GM08714 (cell line): ENCODE data around the gene ALCAM.
"Not testable (repeated sequence)": the region's sequence is repeated elsewhere in the genome, so short reads cannot be mapped to it uniquely, and the experiment has no call there.

Experiments used
- H3K4me3 ChIP-seq: fragments of 200-500 bp; sonication (Bioruptor generic); 2 replicates; pipeline ENCODE4 v1.5.1; 2014; ENCODE audit warnings: mild to moderate bottlenecking, low read length, inconsistent platforms
- ZNF274 ChIP-seq: IDR thresholded peaks from 2 replicates; pipeline ENCODE4 v1.6.1; 2012; ENCODE audit warnings: mild to moderate bottlenecking, low read depth, low read length

Gene ALCAM

DNA sequence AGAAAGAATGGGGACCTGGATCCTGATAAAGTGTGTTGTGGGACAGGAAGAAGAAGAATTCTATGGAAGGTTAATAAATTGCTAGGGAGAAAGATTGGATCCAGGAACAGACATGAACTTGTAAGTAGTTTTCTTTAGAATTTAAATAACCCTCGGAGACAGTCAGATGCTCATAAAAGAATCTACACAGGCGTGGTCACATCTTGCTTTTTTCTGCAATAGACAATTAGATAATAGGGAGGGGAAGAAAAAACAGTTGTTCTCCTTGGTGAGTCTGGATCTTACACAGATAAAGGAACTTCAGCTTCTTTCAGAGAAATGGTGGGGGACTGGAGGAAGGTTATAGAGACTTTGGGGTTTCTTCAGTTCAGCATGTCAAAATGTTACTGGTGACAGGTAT is 232.6 kb downstream of the ALCAM start:
- H3K4me3 ChIP-seq: no peak overlapping the region
- no peak for TF ChIP-seq ZNF274

DNA sequence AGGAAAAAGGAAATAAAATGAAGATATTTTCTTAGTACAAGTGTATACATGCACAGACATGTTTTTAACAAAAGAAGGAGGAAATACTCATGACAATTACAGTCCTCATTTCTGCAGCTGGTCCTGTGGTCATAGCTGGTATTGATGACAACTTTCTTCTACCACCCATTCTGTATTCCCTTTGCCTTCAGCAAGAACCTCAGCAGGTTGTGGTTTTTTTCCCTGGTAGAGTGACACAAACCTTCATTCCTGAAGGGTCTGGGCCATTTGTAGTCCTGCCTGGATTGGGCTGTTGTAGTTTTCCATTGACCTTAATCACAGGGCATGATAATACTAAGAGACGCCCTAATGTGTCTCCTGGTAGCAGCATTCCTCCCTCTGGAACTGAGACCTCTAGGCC is 235.0 kb downstream of the ALCAM start:
- not testable (repeated sequence) for H3K4me3 ChIP-seq

- H3K4me3 ChIP-seq: not testable (repeated sequence)
Measured at GRCh38 chr3:105602286-105602685, 235.6 kb downstream of the ALCAM start.

DNA sequence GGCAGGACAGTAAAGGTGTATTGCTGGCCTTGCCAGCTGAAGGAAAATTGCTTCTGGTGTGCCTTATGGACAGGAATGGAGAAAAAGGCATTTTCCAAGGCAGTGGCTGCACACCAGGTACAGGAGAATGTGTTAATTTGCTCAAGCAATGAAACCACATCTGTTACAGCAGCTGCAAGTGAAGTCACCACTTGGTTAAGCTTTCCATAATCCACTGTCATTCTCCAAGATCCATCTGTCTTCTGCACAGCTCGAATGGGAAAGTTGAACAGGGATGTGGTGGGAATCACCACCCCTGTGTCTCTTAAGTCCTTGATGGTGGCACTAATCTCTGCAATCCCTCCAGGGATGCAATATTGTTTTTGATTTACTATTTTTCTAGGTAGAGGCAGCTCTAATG is 236.8 kb downstream of the ALCAM start:
- not testable (repeated sequence) for H3K4me3 ChIP-seq

DNA sequence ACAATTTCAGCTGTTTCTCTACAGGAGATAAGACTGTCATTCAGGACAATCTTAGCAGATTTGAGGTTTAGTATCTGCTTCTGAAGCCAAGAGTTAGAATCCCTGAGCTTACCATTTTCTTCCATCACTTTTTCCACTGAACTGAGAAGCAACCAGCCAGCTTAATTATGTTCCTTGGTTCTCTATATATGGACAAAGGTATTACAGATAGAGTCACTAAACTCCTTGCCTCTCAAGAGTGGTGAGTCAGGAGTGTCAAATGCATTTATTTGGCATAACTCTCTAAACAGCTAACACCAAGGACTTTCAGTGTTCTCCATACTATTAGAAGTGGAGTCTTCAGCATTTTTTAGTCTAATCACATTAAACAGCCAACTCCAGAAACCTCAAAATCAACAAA is 239.3 kb downstream of the ALCAM start:
- TF ChIP-seq ZNF274: no peak
- H3K4me3 ChIP-seq: no peak overlapping the region

DNA sequence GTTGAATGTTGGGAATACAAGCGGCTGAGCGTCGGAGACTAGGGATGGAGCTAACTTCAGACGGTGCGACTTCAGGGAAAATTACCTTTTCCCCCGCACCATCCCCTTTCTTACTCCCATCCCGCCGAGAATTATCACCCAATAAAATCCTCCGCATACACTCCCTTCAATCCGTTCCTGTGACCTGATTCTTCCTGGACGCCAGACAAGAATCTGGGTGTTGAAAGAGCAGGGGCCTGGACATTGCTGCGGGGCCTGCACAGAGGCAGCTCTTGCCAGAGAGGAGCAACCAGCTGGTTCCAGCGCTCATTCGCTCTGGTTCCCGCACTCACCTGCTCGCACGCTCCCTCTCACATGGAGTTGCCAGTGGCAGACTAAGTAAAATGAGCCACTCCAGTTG is 241.9 kb downstream of the ALCAM start:
- no peak overlapping the region for H3K4me3 ChIP-seq
- no peak for TF ChIP-seq ZNF274

DNA sequence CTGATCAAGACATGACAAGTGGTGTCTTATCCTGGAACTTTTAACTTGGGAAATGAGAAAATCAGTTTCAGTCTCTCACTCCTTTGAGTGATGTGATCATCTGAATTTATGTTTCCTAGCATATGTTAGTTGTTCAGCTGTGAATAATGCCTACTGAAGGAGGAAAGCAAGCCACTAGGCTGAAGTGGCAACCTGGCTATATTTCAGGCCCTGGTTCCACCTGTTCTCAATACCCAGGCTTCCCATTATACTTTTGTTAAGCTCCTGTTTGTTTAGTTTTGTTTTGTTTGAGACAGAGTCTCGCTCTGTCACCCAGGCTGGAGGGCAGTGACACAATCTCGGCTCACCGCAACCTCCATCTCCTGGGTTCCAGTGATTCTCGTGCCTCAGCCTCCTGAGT is 243.8 kb downstream of the ALCAM start:
- TF ChIP-seq ZNF274: no peak

DNA sequence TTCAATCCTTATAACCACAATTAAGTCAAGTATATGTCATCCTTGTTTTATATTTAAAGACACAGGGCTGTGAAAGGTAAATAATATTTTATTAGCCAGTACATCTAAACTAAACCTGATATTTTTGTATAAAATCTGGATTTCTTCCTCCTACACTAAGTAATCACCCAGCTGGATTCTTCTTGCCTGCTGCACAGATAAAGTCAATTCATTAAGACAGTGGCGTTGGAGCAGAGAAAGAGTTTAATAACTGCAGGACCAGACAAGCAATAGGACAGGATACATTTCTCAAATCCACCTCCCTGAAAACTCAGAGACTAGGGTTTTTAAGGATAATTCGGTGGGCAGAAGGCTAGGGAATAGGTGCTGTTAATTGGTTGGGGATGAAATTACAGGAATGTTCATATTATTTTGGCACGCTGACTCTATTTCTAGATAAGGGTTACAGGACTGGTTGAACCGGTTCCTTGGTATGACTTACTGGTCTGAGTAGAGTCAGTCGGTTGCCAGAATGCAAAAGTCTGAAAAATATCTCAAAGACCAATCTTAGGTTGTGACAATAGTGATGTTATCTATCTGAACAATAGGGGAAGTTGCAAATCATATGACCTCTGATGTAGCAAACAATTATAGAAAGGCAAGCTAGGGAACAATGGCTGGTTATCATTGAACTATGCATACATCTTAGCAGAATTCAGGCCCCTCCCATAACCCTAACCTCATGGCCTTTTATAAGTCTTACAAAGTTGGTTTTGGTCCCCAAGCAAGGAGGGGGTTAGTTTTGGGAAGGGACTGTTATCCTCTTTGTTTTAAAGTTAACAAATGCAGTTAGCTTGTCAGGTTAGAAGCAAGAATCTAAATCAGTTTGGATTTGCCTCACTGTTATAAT is 244.8 kb downstream of the ALCAM start:
- TF ChIP-seq ZNF274: no peak
- H3K4me3 ChIP-seq: no peak overlapping the region

More for the DNA sequence above, 243.8 kb downstream of the ALCAM start:
- no peak overlapping the region for H3K4me3 ChIP-seq

- H3K4me3 ChIP-seq: no peak overlapping the region
- no peak for TF ChIP-seq ZNF274
Measured at GRCh38 chr3:105613120-105613519, 246.4 kb downstream of the ALCAM start.

- no peak for TF ChIP-seq ZNF274
- H3K4me3 ChIP-seq: no peak overlapping the region
Measured at GRCh38 chr3:105614288-105615030, 247.8 kb downstream of the ALCAM start.

DNA sequence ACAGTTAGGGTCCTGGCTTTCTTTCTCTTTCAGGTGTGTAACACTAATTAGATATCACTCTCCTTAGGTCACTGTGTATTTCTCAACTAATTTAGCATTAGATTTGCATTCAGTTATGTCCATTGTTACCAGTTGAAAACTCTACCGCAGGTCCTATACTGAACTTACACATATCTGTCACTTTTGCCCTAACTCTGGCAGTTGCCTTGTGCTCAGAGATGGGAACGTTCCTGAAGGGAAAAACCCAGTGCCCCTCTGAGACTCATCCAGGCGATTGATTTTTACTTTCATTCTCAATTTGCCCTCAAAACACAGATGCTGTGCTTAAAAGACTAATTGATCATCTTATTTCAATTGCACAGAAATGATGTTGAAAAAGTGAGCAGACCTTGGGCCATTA is 249.1 kb downstream of the ALCAM start:
- no peak overlapping the region for H3K4me3 ChIP-seq
- no peak for TF ChIP-seq ZNF274

GRCh38 chr3:105616374-105617121 is 249.8 kb downstream of the ALCAM start:
- H3K4me3 ChIP-seq: no peak overlapping the region
- TF ChIP-seq ZNF274: no peak

DNA sequence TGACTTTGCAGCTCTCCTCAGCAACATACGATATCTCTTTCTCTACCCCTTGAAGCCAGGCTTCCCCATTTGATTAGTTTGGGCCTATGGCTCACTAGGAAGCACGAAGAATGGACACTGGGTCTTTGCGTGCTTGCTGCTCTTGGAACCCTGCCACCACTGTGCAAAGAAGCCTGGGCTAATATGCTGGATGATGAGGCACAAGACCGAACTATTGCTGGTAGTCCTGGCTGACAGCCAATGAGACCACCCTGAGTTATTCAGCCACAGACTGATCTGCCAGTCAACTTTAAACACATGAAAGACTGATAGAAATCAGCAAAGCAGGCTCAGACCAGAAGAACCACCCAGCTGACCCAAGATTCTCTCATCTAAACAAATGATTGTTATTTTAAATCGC is 251.8 kb downstream of the ALCAM start:
- H3K4me3 ChIP-seq: no peak overlapping the region
- TF ChIP-seq ZNF274: no peak

DNA sequence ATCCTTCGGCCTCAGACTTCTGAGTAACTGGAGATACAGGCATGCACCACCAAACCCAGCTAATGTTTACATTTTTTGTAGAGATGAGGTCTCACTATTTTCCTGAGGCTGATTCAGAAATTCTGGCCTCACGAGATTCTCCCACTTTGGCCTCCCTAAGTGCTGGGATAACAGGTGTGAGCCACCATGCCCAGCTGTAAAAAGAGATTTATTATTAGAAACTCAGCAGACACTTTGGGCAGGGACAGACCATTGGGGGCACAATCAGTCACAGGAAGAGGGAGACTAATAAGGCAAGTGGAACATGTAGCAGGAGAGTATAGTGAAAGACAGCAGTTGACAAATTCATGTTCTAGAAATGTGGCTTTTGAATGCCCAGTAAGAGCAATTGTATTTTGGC is 252.9 kb downstream of the ALCAM start:
- no peak for TF ChIP-seq ZNF274
- no peak overlapping the region for H3K4me3 ChIP-seq

GRCh38 chr3:105620236-105620635 is 253.5 kb downstream of the ALCAM start:
- TF ChIP-seq ZNF274: no peak
- H3K4me3 ChIP-seq: no peak overlapping the region
